HepG2 (cell line): ENCODE measurements around the gene COLQ. TPM values are rescaled to one million over a fixed set of nuclear protein-coding genes. Genes with fewer than 3 reads are reported as not detected.
A peak's percentile ranks its signal among the peaks of the same experiment; 100 is the strongest.

ENCODE experiments used
- ARID2 ChIP-seq: sonication (generic); formaldehyde crosslinking; IDR thresholded peaks from 2 replicates; pipeline ENCODE4 v1.8.1; 2022; ENCODE audit warnings: mild to moderate bottlenecking, missing genetic modification reagents, borderline replicate concordance
- CBX2 ChIP-seq, 2 experiments: fragments of 200-600 bp in 1 of 2; sonication (generic); formaldehyde crosslinking in 1 of 2; IDR thresholded peaks; 2 replicates each; pipeline versions ENCODE4 v1.7.0 to v1.8.1; 2018 to 2022; ENCODE audit warnings: low read depth in 2 of 2, low read length in 1 of 2, mild to moderate bottlenecking in 1 of 2, missing genetic modification reagents in 1 of 2
- CCAR2 ChIP-seq: fragments of 200-400 bp; formaldehyde crosslinking; optimal IDR thresholded peaks from 2 replicates; pipeline ENCODE3; 2018; ENCODE audit warnings: low read depth, mild to moderate bottlenecking, low read length, moderate library complexity
- DPF2 ChIP-seq: sonication (generic); formaldehyde crosslinking; IDR thresholded peaks from 2 replicates; pipeline ENCODE4 v1.4.0; 2020; ENCODE audit warnings: mild to moderate bottlenecking, low read depth, missing genetic modification reagents, borderline replicate concordance
- KLF12 ChIP-seq: sonication (generic); formaldehyde crosslinking; IDR thresholded peaks from 2 replicates; pipeline ENCODE4 v1.4.0; 2020; ENCODE audit warnings: missing genetic modification reagents, borderline replicate concordance
- NFE2 ChIP-seq: sonication (generic); formaldehyde crosslinking; IDR thresholded peaks from 2 replicates; pipeline ENCODE4 v1.4.0; 2020; ENCODE audit warnings: missing genetic modification reagents
- RBM39 ChIP-seq: fragments of 200-400 bp; formaldehyde crosslinking; IDR thresholded peaks from one replicate; pipeline ENCODE4 v1.6.1; 2018; ENCODE audit warnings: antibody characterized with exemption, mild to moderate bottlenecking, low read depth, low read length; ENCODE audit not compliant: poor library complexity, severe bottlenecking
- RCOR2 ChIP-seq: IDR thresholded peaks from 2 replicates; pipeline ENCODE4 v1.6.1; 2016; ENCODE audit warnings: missing biosample characterization, missing genetic modification reagents
- SALL2 ChIP-seq: sonication (generic); formaldehyde crosslinking; IDR thresholded peaks from 2 replicates; pipeline ENCODE4 v1.8.1; 2023; ENCODE audit warnings: mild to moderate bottlenecking, missing genetic modification reagents, inconsistent platforms
- SSRP1 ChIP-seq: IDR thresholded peaks from 2 replicates; pipeline ENCODE4 v1.6.1; 2016; ENCODE audit warnings: control low read depth
- ZBTB34 ChIP-seq: sonication (generic); formaldehyde crosslinking; IDR thresholded peaks from 2 replicates; pipeline ENCODE4 v1.8.0; 2022; ENCODE audit warnings: mild to moderate bottlenecking, missing genetic modification reagents
- ZNF136 ChIP-seq: sonication (generic); formaldehyde crosslinking; IDR thresholded peaks from 2 replicates; pipeline ENCODE4 v1.8.1; 2022; ENCODE audit warnings: low read depth, mild to moderate bottlenecking, moderate library complexity, missing genetic modification reagents
- ZNF83 ChIP-seq: sonication (generic); formaldehyde crosslinking; IDR thresholded peaks from 2 replicates; pipeline ENCODE4 v1.4.0; 2020; ENCODE audit warnings: missing genetic modification reagents, mild to moderate bottlenecking, borderline replicate concordance
- ZNF841 ChIP-seq: sonication (generic); formaldehyde crosslinking; IDR thresholded peaks from 2 replicates; pipeline ENCODE4 v1.8.1; 2023; ENCODE audit warnings: missing genetic modification reagents, borderline replicate concordance
- polyA plus RNA-seq, 8 experiments: library from polyadenylated mRNA; depleted of rRNA in 3 of 8; stranded (reverse) in 7 of 8; unstranded in 1 of 8; fragments of >200 nt; fragmentation: Illumina TruSeq in 4 of 8; extraction: Trizol in 4 of 8; gene quantifications; 2 replicates each; pipeline versions ENCODE4 v1.2.1 to v1.2.3, GENCODE V29; 2011 to 2016; ENCODE audit warnings: low read depth in 4 of 8, missing spikeins in 1 of 8, mixed read lengths in 1 of 8; ENCODE audit not compliant: insufficient read depth in 1 of 8
- total RNA-seq, 5 experiments: library from RNA; depleted of rRNA; stranded (reverse); fragments of >200 nt; fragmentation: Illumina TruSeq; extraction: Trizol; gene quantifications; 2 replicates each; pipeline ENCODE4 v1.2.3, GENCODE V29; 2016; ENCODE audit warnings: low read depth in 1 of 5
- TF ChIP-seq, protein P1 (sequence below): sonication (generic); formaldehyde crosslinking; conservative IDR thresholded peaks from 2 replicates; pipeline ENCODE4 v1.4.0; 2020; ENCODE audit warnings: missing genetic modification reagents
- TF ChIP-seq, protein P2 (sequence below): sonication (generic); formaldehyde crosslinking; IDR thresholded peaks from 2 replicates; pipeline ENCODE4 v1.5.1; 2020; ENCODE audit warnings: missing genetic modification reagents, mild to moderate bottlenecking, borderline replicate concordance
- TF ChIP-seq, protein P3 (sequence below), 2 experiments: sonication (generic) in 1 of 2; formaldehyde crosslinking in 1 of 2; IDR thresholded peaks; 2 replicates each; pipeline versions ENCODE4 v1.4.0 to v1.6.1; 2016 to 2020; ENCODE audit warnings: borderline replicate concordance in 1 of 2, low read depth in 1 of 2, mild to moderate bottlenecking in 1 of 2, missing genetic modification reagents in 1 of 2
- TF ChIP-seq, protein P4 (sequence below): IDR thresholded peaks from 2 replicates; pipeline ENCODE4 v1.6.1; 2016; ENCODE audit warnings: missing biosample characterization, missing genetic modification reagents, low read depth

Gene COLQ
- total and polyA plus RNA-seq, 2 of the 13 experiments (the other 11 are each of a cell fraction or from before 2014, with no cell fraction given) = 0.31 to 0.46 TPM

DNA sequence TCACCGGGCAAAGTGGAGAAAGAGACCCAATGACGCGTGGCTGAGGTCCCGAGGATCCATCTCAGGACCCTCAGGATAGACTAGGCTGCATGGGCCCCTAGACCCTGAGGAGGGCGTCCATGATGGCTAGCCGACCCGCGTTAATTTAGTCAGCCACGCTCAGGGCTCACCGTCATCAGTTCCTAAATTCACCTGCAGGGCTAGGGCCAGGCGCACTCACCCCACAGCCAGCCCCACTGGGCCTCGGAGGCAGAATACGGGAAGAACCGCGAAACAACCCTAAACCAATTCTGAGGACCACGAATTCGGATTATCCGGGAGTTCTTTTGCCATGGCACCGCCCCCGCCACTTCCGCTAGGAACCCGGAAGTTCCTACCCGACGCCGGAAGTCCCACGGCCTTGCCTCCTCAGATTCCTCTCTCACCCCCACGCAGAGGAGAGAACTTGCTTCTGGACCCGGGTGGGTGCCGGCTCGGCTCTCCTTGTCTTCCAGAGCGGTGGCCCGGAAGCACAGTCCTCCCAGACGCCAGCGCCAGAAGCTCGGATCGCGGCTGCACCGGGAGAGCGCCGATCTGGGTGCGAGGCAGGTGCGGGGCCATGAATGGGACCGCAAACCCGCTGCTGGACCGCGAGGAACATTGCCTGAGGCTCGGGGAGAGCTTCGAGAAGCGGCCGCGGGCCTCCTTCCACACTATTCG, 94.2 kb downstream of the COLQ start, which contains the start of the genes EAF1 and METTL6 (continued):
- TF ChIP-seq, protein P1, sequence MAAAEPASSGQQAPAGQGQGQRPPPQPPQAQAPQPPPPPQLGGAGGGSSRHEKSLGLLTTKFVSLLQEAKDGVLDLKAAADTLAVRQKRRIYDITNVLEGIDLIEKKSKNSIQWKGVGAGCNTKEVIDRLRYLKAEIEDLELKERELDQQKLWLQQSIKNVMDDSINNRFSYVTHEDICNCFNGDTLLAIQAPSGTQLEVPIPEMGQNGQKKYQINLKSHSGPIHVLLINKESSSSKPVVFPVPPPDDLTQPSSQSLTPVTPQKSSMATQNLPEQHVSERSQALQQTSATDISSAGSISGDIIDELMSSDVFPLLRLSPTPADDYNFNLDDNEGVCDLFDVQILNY (CRISPR knock-in tag) = no peak
- TF ChIP-seq, protein P2, sequence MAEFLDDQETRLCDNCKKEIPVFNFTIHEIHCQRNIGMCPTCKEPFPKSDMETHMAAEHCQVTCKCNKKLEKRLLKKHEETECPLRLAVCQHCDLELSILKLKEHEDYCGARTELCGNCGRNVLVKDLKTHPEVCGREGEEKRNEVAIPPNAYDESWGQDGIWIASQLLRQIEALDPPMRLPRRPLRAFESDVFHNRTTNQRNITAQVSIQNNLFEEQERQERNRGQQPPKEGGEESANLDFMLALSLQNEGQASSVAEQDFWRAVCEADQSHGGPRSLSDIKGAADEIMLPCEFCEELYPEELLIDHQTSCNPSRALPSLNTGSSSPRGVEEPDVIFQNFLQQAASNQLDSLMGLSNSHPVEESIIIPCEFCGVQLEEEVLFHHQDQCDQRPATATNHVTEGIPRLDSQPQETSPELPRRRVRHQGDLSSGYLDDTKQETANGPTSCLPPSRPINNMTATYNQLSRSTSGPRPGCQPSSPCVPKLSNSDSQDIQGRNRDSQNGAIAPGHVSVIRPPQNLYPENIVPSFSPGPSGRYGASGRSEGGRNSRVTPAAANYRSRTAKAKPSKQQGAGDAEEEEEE (CRISPR knock-in tag) = no peak; the same call in 1 of the 2 replicates
- no peak for TF ChIP-seq RCOR2
- TF ChIP-seq ZNF136 (CRISPR knock-in tag) = peak; percentile 66; the same call in 1 of the 2 replicates
- TF ChIP-seq ZNF841 (CRISPR knock-in tag) = no peak
- TF ChIP-seq, protein P3, sequence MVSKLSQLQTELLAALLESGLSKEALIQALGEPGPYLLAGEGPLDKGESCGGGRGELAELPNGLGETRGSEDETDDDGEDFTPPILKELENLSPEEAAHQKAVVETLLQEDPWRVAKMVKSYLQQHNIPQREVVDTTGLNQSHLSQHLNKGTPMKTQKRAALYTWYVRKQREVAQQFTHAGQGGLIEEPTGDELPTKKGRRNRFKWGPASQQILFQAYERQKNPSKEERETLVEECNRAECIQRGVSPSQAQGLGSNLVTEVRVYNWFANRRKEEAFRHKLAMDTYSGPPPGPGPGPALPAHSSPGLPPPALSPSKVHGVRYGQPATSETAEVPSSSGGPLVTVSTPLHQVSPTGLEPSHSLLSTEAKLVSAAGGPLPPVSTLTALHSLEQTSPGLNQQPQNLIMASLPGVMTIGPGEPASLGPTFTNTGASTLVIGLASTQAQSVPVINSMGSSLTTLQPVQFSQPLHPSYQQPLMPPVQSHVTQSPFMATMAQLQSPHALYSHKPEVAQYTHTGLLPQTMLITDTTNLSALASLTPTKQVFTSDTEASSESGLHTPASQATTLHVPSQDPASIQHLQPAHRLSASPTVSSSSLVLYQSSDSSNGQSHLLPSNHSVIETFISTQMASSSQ (IDR thresholded peaks at IDR 0.05; ENCODE audit: low read depth) = no peak
- TF ChIP-seq, protein P3 (CRISPR knock-in tag; IDR thresholded peaks at IDR 0.05; ENCODE audit: borderline replicate concordance) = peak; percentile 25; the same call in 1 of the 2 replicates
- no peak for TF ChIP-seq CCAR2
- TF ChIP-seq SALL2 (CRISPR knock-in tag) = no peak
- TF ChIP-seq DPF2 (CRISPR knock-in tag) = no peak
- TF ChIP-seq SSRP1 = no peak
- TF ChIP-seq KLF12 (CRISPR knock-in tag) = 0 out of 2 replicates have a peak, but pooled peaks have one; percentile 24
- no peak for TF ChIP-seq CBX2 (IDR thresholded peaks at IDR 0.05; ENCODE audit: low read depth, low read length)
- TF ChIP-seq CBX2 (CRISPR knock-in tag; IDR thresholded peaks at IDR 0.05; ENCODE audit: low read depth) = no peak
- TF ChIP-seq, protein P4, sequence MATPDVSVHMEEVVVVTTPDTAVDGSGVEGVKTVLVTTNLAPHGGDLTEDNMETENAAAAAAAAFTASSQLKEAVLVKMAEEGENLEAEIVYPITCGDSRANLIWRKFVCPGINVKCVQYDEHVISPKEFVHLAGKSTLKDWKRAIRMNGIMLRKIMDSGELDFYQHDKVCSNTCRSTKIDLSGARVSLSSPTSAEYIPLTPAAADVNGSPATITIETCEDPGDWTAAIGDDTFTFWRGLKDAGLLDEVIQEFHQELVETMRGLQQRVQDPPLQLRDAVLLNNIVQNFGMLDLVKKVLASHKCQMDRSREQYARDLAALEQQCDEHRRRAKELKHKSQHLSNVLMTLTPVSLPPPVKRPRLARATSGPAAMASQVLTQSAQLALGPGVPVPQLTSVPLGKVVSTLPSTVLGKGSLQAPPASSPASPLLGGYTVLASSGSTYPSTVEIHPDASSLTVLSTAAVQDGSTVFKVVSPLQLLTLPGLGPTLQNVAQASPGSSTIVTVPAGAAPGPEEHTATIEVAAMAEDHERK (CRISPR knock-in tag) = no peak
- TF ChIP-seq ZBTB34 (CRISPR knock-in tag) = no peak
- TF ChIP-seq ZNF83 = no peak
- TF ChIP-seq RBM39 = peak; percentile 71
- 0 out of 2 replicates have a peak, but pooled peaks have one; percentile 63 for TF ChIP-seq ARID2 (CRISPR knock-in tag)
- TF ChIP-seq NFE2 (CRISPR knock-in tag) = no peak
